Type B pancreatic cell (in vitro differentiated cells): ENCODE measurements around the gene FPR3. TPM values are rescaled to one million over a fixed set of nuclear protein-coding genes. Genes with fewer than 3 reads are reported as not detected.

Experiments
- DNase-seq: peaks from one replicate; pipeline ENCODE4 v3.0.0; 2021; ENCODE audit warnings: mixed read lengths; ENCODE audit not compliant: unreplicated experiment; ENCODE audit errors: extremely low spot score
- H3K27ac Mint-ChIP-seq: 2 replicates; pipeline ENCODE4 v1.8.0; 2021; ENCODE audit warnings: mild to moderate bottlenecking, mixed read lengths
- H3K27me3 Mint-ChIP-seq: 2 replicates; pipeline ENCODE4 v1.8.0; 2021; ENCODE audit warnings: mixed read lengths
- H3K36me3 Mint-ChIP-seq: 2 replicates; pipeline ENCODE4 v1.8.0; 2021; ENCODE audit warnings: mixed read lengths
- H3K4me1 Mint-ChIP-seq: one replicate; pipeline ENCODE4 v1.8.0; 2021; ENCODE audit warnings: mixed read lengths; ENCODE audit not compliant: unreplicated experiment
- H3K4me3 Mint-ChIP-seq: 2 replicates; pipeline ENCODE4 v1.8.0; 2021; ENCODE audit warnings: mild to moderate bottlenecking, mixed read lengths
- H3K9me3 Mint-ChIP-seq: 2 replicates; pipeline ENCODE4 v1.8.0; 2021; ENCODE audit warnings: mixed read lengths
- total RNA-seq: library from RNA; stranded (reverse); gene quantifications from 2 replicates; pipeline ENCODE4 v1.2.1, GENCODE V29; 2021; ENCODE audit warnings: low replicate concordance
- TF ChIP-seq, protein P1 (sequence below): fragments of 200-600 bp; sonication (generic); conservative IDR thresholded peaks from 2 replicates; pipeline ENCODE4 v1.5.0; 2021; ENCODE audit warnings: antibody characterized with exemption, mild to moderate bottlenecking

Gene FPR3
- total RNA-seq, 1 donor from 2014 or later, result not detected

DNA sequence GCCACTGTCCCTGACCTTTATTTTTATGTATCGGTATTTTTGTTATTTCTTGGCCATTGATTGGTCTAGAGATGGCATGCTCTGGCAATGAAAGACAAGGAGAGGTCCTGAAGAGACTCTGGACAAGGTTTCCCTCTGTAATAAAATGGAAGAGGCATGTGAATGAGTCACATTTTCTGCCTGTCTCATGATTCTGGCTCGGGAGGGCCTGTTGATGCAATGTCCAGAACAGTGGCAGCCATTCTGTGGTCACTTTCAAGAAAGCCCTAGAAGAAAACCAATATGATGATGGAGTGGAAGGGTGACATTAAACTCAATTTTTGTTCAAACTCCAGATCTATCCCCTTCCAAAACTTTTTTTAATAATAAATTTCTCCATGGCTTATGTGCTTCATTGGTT, 2.0 kb upstream of the FPR3 start:
- H3K27me3 Mint-ChIP-seq, result no peaks in the 10 kb centered on the region
- TF ChIP-seq, protein P1, sequence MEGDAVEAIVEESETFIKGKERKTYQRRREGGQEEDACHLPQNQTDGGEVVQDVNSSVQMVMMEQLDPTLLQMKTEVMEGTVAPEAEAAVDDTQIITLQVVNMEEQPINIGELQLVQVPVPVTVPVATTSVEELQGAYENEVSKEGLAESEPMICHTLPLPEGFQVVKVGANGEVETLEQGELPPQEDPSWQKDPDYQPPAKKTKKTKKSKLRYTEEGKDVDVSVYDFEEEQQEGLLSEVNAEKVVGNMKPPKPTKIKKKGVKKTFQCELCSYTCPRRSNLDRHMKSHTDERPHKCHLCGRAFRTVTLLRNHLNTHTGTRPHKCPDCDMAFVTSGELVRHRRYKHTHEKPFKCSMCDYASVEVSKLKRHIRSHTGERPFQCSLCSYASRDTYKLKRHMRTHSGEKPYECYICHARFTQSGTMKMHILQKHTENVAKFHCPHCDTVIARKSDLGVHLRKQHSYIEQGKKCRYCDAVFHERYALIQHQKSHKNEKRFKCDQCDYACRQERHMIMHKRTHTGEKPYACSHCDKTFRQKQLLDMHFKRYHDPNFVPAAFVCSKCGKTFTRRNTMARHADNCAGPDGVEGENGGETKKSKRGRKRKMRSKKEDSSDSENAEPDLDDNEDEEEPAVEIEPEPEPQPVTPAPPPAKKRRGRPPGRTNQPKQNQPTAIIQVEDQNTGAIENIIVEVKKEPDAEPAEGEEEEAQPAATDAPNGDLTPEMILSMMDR, result no peak
- H3K4me3 Mint-ChIP-seq, result no peak overlapping the region
- H3K36me3 Mint-ChIP-seq, result no peaks in the 10 kb centered on the region
- no peaks in the 10 kb centered on the region for H3K4me1 Mint-ChIP-seq
- no peak for DNase-seq
- no peak overlapping the region for H3K27ac Mint-ChIP-seq
- peaks cover 5% of the 10 kb centered on the region for H3K9me3 Mint-ChIP-seq

DNA sequence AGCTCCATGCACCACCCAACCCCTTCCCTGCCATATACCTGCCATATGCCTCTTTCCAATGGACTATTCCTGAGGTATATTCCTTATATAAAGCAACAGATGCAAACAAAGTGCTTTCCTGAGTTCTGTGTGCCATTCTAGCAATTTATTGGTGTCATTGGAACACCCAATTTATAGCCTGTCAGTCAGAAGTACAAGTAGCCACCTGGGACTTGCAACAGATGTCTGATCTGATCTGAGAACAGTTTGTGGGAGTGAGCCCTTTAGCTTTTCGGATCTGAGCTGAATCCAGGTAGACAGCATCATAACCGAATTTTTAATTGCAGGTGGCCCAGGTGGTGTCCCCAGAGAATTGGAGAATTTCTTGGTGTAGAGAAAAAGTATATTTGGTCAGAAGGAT, 963 bp upstream of the FPR3 start:
- TF ChIP-seq, protein P1, result no peak
- Mint-ChIP-seq H3K27me3 (no peaks in the 10 kb centered on the region), H3K36me3 (no peaks in the 10 kb centered on the region), H3K4me3 (no peak overlapping the region), H3K27ac (no peak overlapping the region), H3K9me3 (peaks cover 5% of the 10 kb centered on the region), H3K4me1 (no peaks in the 10 kb centered on the region)
- no peak for DNase-seq

DNA sequence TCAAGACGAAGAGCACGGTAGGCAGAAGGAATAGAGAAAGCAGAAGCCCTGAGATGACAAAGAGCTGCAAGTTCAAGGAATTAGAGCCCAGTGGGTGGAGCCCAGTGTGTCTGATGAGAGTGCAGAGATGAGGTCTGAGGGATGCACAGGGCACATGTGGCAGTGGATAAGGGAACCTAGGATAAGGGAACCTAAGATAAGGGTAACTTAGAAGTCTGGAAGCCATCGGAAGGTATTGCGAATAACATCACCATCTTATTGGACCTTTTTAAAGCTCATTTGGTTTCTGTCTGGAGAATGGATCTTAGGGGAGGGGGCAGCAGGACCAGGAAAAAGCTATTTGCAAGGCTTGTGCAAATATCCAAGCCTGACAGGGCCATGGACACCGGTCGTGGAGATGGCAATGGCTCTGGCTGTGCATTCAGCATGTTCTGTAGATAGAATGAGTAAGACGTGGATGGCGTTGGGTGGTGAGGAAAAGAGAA, 1.3 kb downstream of the FPR3 start:
- DNase-seq, result no peak
- Mint-ChIP-seq H3K27ac (no peak overlapping the region), H3K9me3 (no peaks in the 10 kb centered on the region), H3K27me3 (no peaks in the 10 kb centered on the region), H3K4me3 (no peak overlapping the region), H3K4me1 (no peaks in the 10 kb centered on the region), H3K36me3 (no peaks in the 10 kb centered on the region)
- TF ChIP-seq, protein P1, result no peak

DNA sequence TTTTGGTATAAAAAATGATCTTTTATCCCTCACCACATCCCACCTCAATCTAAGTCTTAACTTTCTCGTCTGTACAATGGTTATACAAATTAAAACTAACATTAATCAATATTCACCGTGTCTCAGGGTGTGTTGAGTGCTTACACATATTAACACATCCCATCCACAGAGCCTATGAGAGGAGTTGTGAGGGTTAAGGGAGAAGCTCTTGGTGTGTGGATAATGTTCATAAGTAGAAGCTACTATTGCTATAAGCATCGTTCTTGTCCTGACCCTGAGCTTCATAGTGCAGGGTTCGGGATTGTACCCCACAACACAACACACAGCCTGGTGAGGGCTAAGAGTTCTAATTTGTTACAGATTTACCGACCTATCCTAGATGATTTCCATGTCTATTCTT, 2.5 kb downstream of the FPR3 start:
- H3K27me3 Mint-ChIP-seq, result no peaks in the 10 kb centered on the region
- no peaks in the 10 kb centered on the region for H3K36me3 Mint-ChIP-seq
- no peak overlapping the region for H3K4me3 Mint-ChIP-seq
- H3K27ac Mint-ChIP-seq, result no peak overlapping the region
- no peak for DNase-seq
- TF ChIP-seq, protein P1, result no peak
- H3K9me3 Mint-ChIP-seq, result no peaks in the 10 kb centered on the region
- no peaks in the 10 kb centered on the region for H3K4me1 Mint-ChIP-seq

DNA sequence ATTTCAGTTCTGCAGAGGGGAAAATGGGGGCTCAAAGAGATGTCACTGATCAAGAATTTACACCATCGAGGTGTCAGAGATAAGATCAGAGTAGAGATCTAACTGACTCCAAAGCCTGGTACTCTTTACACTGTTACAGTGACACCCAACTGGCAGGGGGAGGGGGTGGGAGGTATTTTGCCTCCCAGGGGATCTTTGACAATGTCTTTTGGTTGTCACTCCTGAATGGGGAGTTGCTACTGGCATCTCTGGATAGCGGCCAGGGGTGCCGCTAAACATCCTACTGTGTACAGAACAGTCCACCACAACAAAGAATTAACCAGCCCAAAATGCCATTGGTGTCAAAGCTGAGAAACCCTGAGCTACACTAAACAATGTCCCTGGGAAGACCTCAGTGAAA, 3.1 kb downstream of the FPR3 start:
- H3K27me3 Mint-ChIP-seq, result no peaks in the 10 kb centered on the region
- H3K4me1 Mint-ChIP-seq, result no peaks in the 10 kb centered on the region
- no peak overlapping the region for H3K4me3 Mint-ChIP-seq
- no peak for DNase-seq
- no peaks in the 10 kb centered on the region for H3K36me3 Mint-ChIP-seq
- H3K9me3 Mint-ChIP-seq, result no peaks in the 10 kb centered on the region
- TF ChIP-seq, protein P1, result no peak
- no peak overlapping the region for H3K27ac Mint-ChIP-seq
